ENCODE results near the gene LIN28B.
A peak's percentile ranks its signal among the peaks of the same experiment; 100 is the strongest.
"Not testable (repeated sequence)": the region's sequence is repeated elsewhere in the genome, so short reads cannot be mapped to it uniquely, and the experiment has no call there.

LIN28B gene

GRCh38 chr6:105072798-105073199, 115.9 kb downstream of the LIN28B start:
- no peak for DNase-seq

GRCh38 chr6:105075210-105075609, 118.3 kb downstream of the LIN28B start:
- no peak for DNase-seq

DNA sequence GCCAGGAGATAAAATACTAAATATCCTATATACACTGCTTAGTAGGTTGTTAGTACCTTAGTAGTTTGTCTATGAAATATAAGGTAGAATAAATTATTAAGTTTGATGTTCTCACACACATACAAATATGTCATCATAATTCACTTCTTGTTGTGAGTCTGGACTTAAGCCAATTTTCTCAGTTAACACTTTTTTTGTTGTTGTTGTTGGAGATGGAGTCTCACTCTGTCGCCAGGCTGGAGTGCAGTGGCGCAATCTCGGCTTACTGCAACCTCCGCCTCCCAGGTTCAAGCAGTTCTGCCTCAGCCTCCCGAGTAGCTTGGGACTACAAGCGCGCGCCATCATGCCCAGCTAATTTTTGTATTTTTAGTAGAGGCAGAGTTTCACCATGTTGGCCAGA, 119.5 kb downstream of the LIN28B start:
- not testable (repeated sequence) for DNase-seq

DNA sequence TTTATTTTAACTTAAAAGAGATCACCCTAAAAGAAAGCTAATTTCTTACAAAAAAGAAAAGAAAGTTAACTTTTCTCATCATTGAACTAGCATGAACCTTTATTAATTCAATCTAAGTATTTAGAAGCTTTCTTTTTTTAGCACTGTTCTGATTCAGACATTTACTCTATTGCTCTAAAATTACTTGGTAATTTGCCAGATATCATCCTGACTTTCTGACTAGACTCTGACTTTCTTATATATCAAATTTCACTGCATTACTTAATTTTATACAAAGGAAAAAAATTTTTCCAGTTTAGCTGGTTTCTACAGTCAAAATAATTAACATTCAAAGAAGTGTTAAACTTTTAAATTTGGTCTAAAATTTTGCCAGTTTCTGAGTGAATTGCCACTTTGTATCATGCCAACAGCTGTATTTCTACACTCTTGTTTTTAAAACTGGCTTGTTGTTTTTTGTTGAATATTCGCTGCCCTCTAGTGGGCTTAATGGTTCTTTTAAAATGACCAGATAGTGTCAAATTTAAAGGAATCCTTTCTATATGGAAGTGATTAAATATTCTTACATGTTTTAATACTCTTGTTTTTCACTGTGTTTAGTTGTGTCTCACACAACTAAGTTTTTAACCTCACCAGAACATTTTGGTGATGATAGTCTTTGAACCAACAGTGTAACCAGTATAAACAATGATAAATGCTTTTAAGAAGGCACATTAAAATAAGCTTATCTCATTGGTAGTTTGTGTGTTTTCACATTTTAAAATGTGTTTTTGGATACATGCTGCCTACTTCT, 120.9 kb downstream of the LIN28B start:
- peak; percentile 23 for DNase-seq

DNA sequence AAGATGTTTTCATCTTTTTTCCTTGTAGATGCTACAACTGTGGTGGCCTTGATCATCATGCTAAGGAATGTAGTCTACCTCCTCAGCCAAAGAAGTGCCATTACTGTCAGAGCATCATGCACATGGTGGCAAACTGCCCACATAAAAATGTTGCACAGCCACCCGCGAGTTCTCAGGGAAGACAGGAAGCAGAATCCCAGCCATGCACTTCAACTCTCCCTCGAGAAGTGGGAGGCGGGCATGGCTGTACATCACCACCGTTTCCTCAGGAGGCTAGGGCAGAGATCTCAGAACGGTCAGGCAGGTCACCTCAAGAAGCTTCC, 121.4 kb downstream of the LIN28B start:
- no peak for DNase-seq

DNA sequence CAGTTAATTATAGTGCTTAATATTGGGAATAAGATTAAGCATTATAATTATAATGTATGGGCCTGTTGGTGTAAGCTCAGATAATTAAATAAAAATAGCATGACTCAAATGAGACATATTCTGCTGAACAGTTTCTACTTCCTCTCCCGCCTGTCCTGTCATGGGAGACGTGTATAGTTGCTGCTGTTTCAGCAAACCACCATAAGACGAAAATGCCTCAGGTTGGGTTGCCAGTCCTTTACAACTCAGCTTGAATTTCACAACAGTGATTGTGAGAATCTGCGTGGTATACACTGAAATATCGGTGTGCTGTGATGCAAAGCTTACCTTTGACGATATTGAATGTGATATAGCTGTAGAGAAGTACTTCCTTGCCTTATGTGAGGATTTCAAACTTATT, 123.4 kb downstream of the LIN28B start:
- no peak for DNase-seq

- not testable (repeated sequence) for DNase-seq
These were observed 124.8 kb downstream of the LIN28B start for GRCh38 chr6:105081662-105082061.

- DNase-seq: peak; percentile 61
These were observed 130.8 kb downstream of the LIN28B start for GRCh38 chr6:105087571-105088211.

GRCh38 chr6:105091140-105091829, 134.4 kb downstream of the LIN28B start:
- DNase-seq: no peak

- DNase-seq: no peak
These were observed 137.3 kb downstream of the LIN28B start for GRCh38 chr6:105094133-105094640.

DNA sequence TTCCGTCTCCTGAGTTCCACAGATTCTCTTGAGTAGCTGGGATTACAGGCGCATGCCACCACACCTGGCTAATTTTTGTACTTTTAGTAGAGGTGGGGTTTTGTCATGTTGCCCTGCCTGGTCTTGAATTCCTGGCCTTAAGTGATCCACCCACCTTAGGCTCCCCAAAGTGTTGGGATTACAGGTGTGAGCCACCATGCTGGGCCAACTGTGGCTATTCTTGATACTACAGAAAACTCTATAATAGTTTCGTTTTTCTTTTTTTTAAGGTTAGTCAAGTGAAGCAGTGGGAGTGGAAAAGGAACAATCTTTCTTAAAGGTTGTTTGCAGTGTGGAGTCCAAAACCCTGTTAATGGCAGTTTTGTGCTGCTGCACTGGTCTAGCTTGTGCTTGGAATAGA, 138.2 kb downstream of the LIN28B start:
- no peak for DNase-seq

GRCh38 chr6:105097288-105097687, 140.4 kb downstream of the LIN28B start:
- DNase-seq: no peak

DNA sequence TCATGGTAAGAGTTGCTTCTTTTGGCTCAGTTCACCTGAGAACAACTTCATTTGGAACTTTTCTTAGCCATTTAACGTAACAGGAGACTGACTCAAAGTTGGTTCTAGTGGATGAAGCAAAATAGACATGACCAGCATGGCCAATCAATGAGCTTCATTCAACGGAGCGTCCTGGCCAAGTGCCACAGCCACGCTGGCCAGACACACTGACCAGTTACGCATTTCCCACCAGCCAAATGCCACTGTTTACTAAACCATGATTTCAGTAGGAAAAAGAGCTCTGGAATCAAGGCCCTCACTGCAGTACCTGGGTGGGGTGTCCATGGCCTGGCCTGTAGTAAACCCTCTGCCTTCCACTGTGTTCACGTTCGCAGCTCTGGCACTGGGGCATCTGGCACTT, 142.5 kb downstream of the LIN28B start:
- no peak for DNase-seq

DNA sequence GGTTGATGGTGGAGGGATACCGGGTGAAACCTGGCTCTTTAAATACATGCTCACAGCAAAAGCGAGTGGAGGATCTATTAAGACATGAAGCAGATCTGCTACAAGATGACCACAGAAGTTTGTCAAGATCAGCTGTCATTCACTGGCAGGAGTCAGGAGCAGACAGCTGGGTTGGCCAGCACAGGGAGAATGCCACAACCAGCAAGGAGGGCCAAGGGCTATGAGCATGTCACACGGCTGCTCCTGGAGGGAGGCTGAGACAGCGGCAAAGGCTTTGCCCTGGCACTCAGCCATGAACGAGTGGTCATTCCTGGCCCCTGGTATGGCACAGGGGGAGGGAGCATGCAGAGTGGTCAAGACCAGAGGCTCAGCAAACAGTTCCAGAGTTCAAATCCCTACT, 145.3 kb downstream of the LIN28B start:
- no peak for DNase-seq

GRCh38 chr6:105105094-105105493, 148.2 kb downstream of the LIN28B start:
- no peak for DNase-seq

GRCh38 chr6:105106260-105106659, 149.4 kb downstream of the LIN28B start:
- DNase-seq: no peak

DNA sequence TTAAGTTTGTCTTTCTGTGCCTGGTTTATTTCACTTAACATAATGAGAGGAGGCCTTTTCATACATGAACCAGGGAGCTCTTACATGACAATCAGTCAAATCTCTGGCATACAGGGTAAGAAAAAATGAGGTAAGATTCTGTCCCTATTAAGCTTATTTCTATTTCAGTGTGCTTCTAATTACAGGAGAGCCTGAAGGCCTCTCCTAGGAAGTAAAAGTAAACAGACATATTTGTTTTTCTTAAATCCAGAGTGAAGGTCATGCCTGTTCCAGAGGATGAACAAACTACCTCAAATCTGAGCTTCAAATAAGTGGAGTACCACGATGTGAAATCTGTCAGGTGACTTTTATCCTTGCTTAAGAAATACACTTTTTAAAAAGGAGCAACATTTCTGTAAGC, 150.3 kb downstream of the LIN28B start:
- DNase-seq: no peak

- no peak for DNase-seq
These were observed 151.8 kb downstream of the LIN28B start for GRCh38 chr6:105108631-105109262.

DNA sequence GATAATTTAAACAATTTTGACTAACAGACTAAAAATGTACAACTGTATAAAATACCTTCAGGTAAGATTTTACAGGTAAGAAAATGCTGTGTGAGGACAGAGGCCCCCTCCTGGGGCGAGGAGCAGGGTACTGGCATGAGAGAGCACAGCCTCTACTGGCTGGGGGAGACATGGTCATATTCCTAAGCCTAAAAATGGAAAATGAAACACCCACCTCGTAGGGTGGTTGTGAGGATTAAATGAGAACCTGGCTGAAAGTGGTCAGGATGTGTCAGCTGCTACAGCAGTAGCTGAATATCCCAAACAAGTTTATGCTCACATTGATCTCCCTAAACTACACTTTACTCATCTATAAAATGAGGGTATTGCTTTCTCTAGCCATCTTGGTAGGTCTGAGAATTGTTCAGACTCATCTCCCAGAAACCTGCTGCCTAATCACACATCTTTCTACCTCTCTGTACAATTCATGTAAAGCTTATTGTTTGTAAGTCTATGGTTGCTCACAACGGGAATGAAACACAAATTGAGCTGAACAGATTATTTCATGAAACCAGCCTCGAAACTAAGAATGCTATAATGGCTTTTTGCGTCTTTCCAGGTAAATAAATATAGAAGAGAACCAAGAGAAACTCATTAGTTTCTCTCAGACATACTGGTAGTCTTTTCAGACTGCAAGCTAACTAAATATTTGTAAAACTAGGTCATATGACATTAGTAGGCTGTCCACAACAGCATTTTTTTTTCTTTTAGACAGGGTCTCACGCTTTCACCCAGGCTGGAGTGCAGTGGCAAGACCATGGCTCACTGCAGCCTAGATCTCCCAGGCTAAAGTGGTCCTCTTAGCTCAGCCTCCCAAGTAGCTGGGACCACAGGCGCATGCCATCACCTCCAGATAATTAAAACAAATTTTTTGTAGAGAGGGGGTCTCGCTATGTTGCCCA, 153.3 kb downstream of the LIN28B start:
- no peak for DNase-seq

GRCh38 chr6:105111105-105111504, 154.2 kb downstream of the LIN28B start:
- DNase-seq: no peak

GRCh38 chr6:105111871-105112270, 155.0 kb downstream of the LIN28B start:
- no peak for DNase-seq

GRCh38 chr6:105112577-105112976, 155.7 kb downstream of the LIN28B start:
- DNase-seq: no peak

All from NCI-H1436 (cell line).